Thyroid gland (tissue), 4 donors: ENCODE measurements around the gene PLEKHD1.

Experiments
- CTCF ChIP-seq, 6 experiments: fragments of 200-600 bp in 3 of 6; fragments of 450-650 bp in 3 of 6; sonication (generic) in 3 of 6; IDR thresholded peaks; one replicate each; pipeline ENCODE4 v1.5.1; 2016 to 2019; ENCODE audit warnings: antibody characterized with exemption in 6 of 6, mild to moderate bottlenecking in 2 of 6, inconsistent platforms in 1 of 6, moderate library complexity in 1 of 6
- POLR2A ChIP-seq, 2 donors: fragments of 450-650 bp; IDR thresholded peaks; one replicate each; pipeline ENCODE4 v1.6.1; 2017; ENCODE audit warnings: antibody characterized with exemption in 2 of 2, mild to moderate bottlenecking in 2 of 2, moderate library complexity in 1 of 2

GRCh38 chr14:69491193-69491592, 6.7 kb downstream of the PLEKHD1 start:
- TF ChIP-seq CTCF (IDR thresholded peaks at IDR 0.05) (no peak), POLR2A (IDR thresholded peaks at IDR 0.05) (no peak)
